GM12878 (cell line): ENCODE data around the gene ISL1. TPM values are rescaled to one million over a fixed set of nuclear protein-coding genes. Genes with fewer than 3 reads are reported as not detected.

Source experiments
- ATAC-seq: fragments of 200-7000 bp; cut with Tn5 transposase; 3 replicates; pipeline ENCODE4 v1.9.1; 2020; ENCODE audit warnings: mild to moderate bottlenecking, moderate library complexity
- BruUV-seq: library from RNA; stranded (reverse); fragments of 400-500 nt; replicated peaks from 2 replicates; lab custom pipeline; 2021; lab: Mats Ljungman, UMichigan
- CTCF ChIA-PET: fragments of 300-600 bp; sonication (Branson Sonifier 250); formaldehyde crosslinking; extraction: SDS; loops from one replicate; lab custom pipeline; 2021; ENCODE audit warnings: inconsistent platforms; lab: Yijun Ruan, JAX
- POLR2A ChIA-PET: fragments of 350-600 bp; formaldehyde crosslinking; extraction: SDS; loops from one replicate; lab custom pipeline; 2021; ENCODE audit warnings: inconsistent platforms; lab: Charles Lee
- RAD21 ChIA-PET: fragments of 300-600 bp; sonication (Branson Sonifier 250); formaldehyde crosslinking; loops from one replicate; lab custom pipeline; 2023; ENCODE audit warnings: antibody characterized with exemption; ENCODE audit not compliant: unreplicated experiment; lab: Charles Lee
- SMC1A ChIA-PET: fragments of 300-600 bp; sonication (Branson Sonifier 250); formaldehyde crosslinking; loops from one replicate; lab custom pipeline; 2023; ENCODE audit not compliant: unreplicated experiment, uncharacterized antibody; lab: Charles Lee
- DNase-seq: peaks from one replicate; pipeline ENCODE4 v3.0.0-alpha.2; 2011; ENCODE audit warnings: low read depth, low spot score
- FAIRE-seq: peaks from 3 replicates; lab custom pipeline; 2011; peaks lifted over from hg19 to GRCh38; lab: Jason Lieb, UNC
- H2AFZ ChIP-seq: 2 replicates; pipeline ENCODE4 v1.6.0; 2011; ENCODE audit warnings: low read depth, low read length, control low read depth; ENCODE audit not compliant: control insufficient read depth
- H3K27ac ChIP-seq: 2 replicates; pipeline ENCODE4 v1.5.1; 2011; ENCODE audit warnings: control low read depth; ENCODE audit not compliant: control insufficient read depth, insufficient read depth
- H3K27me3 ChIP-seq, 2 experiments: replicated peaks in 1 of 2; 2 replicates each; pipeline versions ENCODE4 v1.6.0 to v1.6.1; 2011; ENCODE audit warnings: low read length in 1 of 2; ENCODE audit not compliant: control insufficient read depth in 2 of 2, insufficient read depth in 2 of 2
- H3K36me3 ChIP-seq, 2 experiments: 2 replicates each; pipeline ENCODE4 v1.5.1; 2011; ENCODE audit warnings: low read length in 1 of 2; ENCODE audit not compliant: control insufficient read depth in 2 of 2, insufficient read depth in 2 of 2
- H3K4me1 ChIP-seq: 2 replicates; pipeline ENCODE4 v1.6.1; 2011; ENCODE audit warnings: mild to moderate bottlenecking, low read length, moderate library complexity, mixed read lengths; ENCODE audit not compliant: control insufficient read depth, insufficient read depth
- H3K4me2 ChIP-seq: 2 replicates; pipeline ENCODE4 v1.6.0; 2011; ENCODE audit warnings: control low read depth; ENCODE audit not compliant: control insufficient read depth, insufficient read depth
- H3K4me3 ChIP-seq: fragments of 200-600 bp; sonication (generic); 2 replicates; pipeline ENCODE4 v1.5.1; 2016
- H3K79me2 ChIP-seq: 2 replicates; pipeline ENCODE4 v1.6.0; 2011; ENCODE audit warnings: low read length; ENCODE audit not compliant: control insufficient read depth, insufficient read depth
- H3K9ac ChIP-seq: 2 replicates; pipeline ENCODE4 v1.8.0; 2011; ENCODE audit warnings: low read length, control low read depth, mixed read lengths; ENCODE audit not compliant: control insufficient read depth, insufficient read depth
- H3K9me3 ChIP-seq: replicated peaks from 3 replicates; pipeline ENCODE4 v1.5.1; 2011; ENCODE audit warnings: mild to moderate bottlenecking, low read length; ENCODE audit not compliant: control insufficient read depth, insufficient read depth
- H4K20me1 ChIP-seq: 2 replicates; pipeline ENCODE4 v1.6.0; 2011; ENCODE audit not compliant: control insufficient read depth, insufficient read depth
- BCL3 ChIP-seq: IDR thresholded peaks from 2 replicates; pipeline ENCODE4 v1.6.1; 2011; ENCODE audit warnings: borderline replicate concordance, low read depth, mild to moderate bottlenecking, moderate library complexity, low read length; ENCODE audit not compliant: insufficient read depth, poor library complexity, severe bottlenecking
- BRCA1 ChIP-seq: IDR thresholded peaks from 2 replicates; pipeline ENCODE4 v1.6.1; 2011; ENCODE audit warnings: low read depth, low read length, improper control_type of control experiment
- HDGF ChIP-seq: fragments of 450-650 bp; IDR thresholded peaks from 2 replicates; pipeline ENCODE4 v1.6.1; 2016; ENCODE audit warnings: antibody characterized with exemption
- SMAD1 ChIP-seq: fragments of 450-650 bp; IDR thresholded peaks from 2 replicates; pipeline ENCODE4 v1.6.1; 2018; ENCODE audit warnings: mild to moderate bottlenecking, low read depth; ENCODE audit not compliant: partially characterized antibody
- TCF3 ChIP-seq: IDR thresholded peaks from 2 replicates; pipeline ENCODE4 v1.6.1; 2012; ENCODE audit warnings: low read depth, mild to moderate bottlenecking, low read length, borderline replicate concordance; ENCODE audit not compliant: insufficient read depth
- USF2 ChIP-seq: IDR thresholded peaks from 2 replicates; pipeline ENCODE4 v1.6.1; 2011; ENCODE audit warnings: low read depth, low read length, improper control_type of control experiment, borderline replicate concordance
- ZNF592 ChIP-seq: fragments of 450-650 bp; IDR thresholded peaks from 2 replicates; pipeline ENCODE4 v1.6.1; 2017; ENCODE audit warnings: mild to moderate bottlenecking, moderate library complexity
- WGBS: methylation state at CpG from one replicate; pipeline ENCODE4 v1.1.6; 2016; ENCODE audit warnings: low lambda C conversion rate; ENCODE audit not compliant: insufficient replicate concordance, insufficient coverage; ENCODE audit errors: missing lambda C conversion rate; 5-methylcytosine and 5-hydroxymethylcytosine counted together
- in situ Hi-C: fragments of 300-500 bp; cut with MboI; formaldehyde crosslinking; loops from 9 replicates; pipeline ENCODE4 v1.14.3; 2018; ENCODE audit warnings: mixed read lengths
- intact Hi-C: fragments of 100-400 bp; cut with micrococcal nuclease; formaldehyde crosslinking; loops from one replicate; pipeline ENCODE4 v1.14.2; 2022; ENCODE audit not compliant: unreplicated experiment
- polyA plus RNA-seq, 11 experiments: library from polyadenylated mRNA; depleted of rRNA in 4 of 11; unstranded in 6 of 11; stranded (reverse) in 5 of 11; fragments of >200 nt; fragmentation: Nextera tagmentation in 4 of 11; fragmentation: Illumina TruSeq in 1 of 11; extraction: Ambion mirVana in 4 of 11; extraction: Trizol in 1 of 11; gene quantifications; 1 replicate in 1 of 11; 2 replicates in 10 of 11; pipeline versions ENCODE4 v1.2.1 to v1.2.3, GENCODE V29; 2011 to 2016; ENCODE audit warnings: inconsistent platforms in 2 of 11, missing spikeins in 2 of 11, low read depth in 1 of 11
- total RNA-seq, 4 experiments: library from RNA; depleted of rRNA in 3 of 4; stranded (reverse); fragments of >200 nt in 3 of 4; fragmentation: Illumina TruSeq in 1 of 4; extraction: Trizol in 1 of 4; gene quantifications; 2 replicates each; pipeline versions ENCODE4 v1.2.1 to v1.2.3, GENCODE V29; 2013 to 2021

ISL1 gene
- total and polyA plus RNA-seq, 10 of the 15 experiments (the other 5 are each of a cell fraction or from before 2014, with no cell fraction given) = 0.08 TPM; not detected in 9

GRCh38 chr5:51388488-51389287, 5.4 kb downstream of the ISL1 start:
- FAIRE-seq = no peak
- no peak overlapping the region for H3K9ac ChIP-seq
- H3K4me2 ChIP-seq = no peak overlapping the region
- no peak overlapping the region for H3K4me3 ChIP-seq
- 16% methylated on average over 12 of the region's 12 CpGs for WGBS
- CTCF ChIA-PET = no interaction called here
- no peak overlapping the region for H2AFZ ChIP-seq
- no TSS peak for BruUV-seq
- RAD21 ChIA-PET = no interaction called here
- no peaks in the 10 kb centered on the region for H4K20me1 ChIP-seq
- no peaks in the 10 kb centered on the region for H3K4me1 ChIP-seq
- POLR2A ChIA-PET = no interaction called here
- TF ChIP-seq BCL3 (no peak), TCF3 (no peak), ZNF592 (no peak), SMAD1 (no peak), HDGF (no peak), BRCA1 (no peak), USF2 (no peak)
- DNase-seq = no peak
- intact Hi-C loops = loop anchor here (10.0 kb wide), 2 partner anchors 616 to 966 kb away; no protein-coding TSS in a partner anchor
- in situ Hi-C loops = loop anchor here (10.0 to 25.0 kb wide), 2 partner anchors 424 to 1274 kb away; no protein-coding TSS in a partner anchor
- no peak overlapping the region for H3K27ac ChIP-seq
- no peaks in the 10 kb centered on the region for H3K79me2 ChIP-seq
- H3K27me3 ChIP-seq = peaks cover 6 to 8% of the 10 kb centered on the region in 2 experiments; a peak in 3 of 4 replicates
- ATAC-seq = no peak
- no peaks in the 10 kb centered on the region for H3K36me3 ChIP-seq
- H3K9me3 ChIP-seq = no peaks in the 10 kb centered on the region
- SMC1A ChIA-PET = no interaction called here
